Stomach (tissue), 4 donors: Measurements from ENCODE around the gene SMIM30.

ENCODE experiments used
- EP300 ChIP-seq: sonication (generic); formaldehyde crosslinking; IDR thresholded peaks from one replicate; pipeline ENCODE4 v1.6.1; 2017; ENCODE audit warnings: antibody characterized with exemption
- POLR2A ChIP-seq, 4 donors: fragments of 450-650 bp; IDR thresholded peaks; one replicate each; pipeline ENCODE4 v1.6.1; 2016; ENCODE audit warnings: antibody characterized with exemption in 4 of 4, control low read depth in 2 of 4, mild to moderate bottlenecking in 1 of 4, moderate library complexity in 1 of 4
- TF ChIP-seq, protein P1 (sequence below), 7 experiments: fragments of 450-650 bp in 4 of 7; fragments of 200-600 bp in 3 of 7; sonication (generic) in 3 of 7; IDR thresholded peaks; one replicate each; pipeline ENCODE4 v1.5.1; 2016 to 2019; ENCODE audit warnings: antibody characterized with exemption in 7 of 7, control low read depth in 2 of 7, mild to moderate bottlenecking in 1 of 7

DNA sequence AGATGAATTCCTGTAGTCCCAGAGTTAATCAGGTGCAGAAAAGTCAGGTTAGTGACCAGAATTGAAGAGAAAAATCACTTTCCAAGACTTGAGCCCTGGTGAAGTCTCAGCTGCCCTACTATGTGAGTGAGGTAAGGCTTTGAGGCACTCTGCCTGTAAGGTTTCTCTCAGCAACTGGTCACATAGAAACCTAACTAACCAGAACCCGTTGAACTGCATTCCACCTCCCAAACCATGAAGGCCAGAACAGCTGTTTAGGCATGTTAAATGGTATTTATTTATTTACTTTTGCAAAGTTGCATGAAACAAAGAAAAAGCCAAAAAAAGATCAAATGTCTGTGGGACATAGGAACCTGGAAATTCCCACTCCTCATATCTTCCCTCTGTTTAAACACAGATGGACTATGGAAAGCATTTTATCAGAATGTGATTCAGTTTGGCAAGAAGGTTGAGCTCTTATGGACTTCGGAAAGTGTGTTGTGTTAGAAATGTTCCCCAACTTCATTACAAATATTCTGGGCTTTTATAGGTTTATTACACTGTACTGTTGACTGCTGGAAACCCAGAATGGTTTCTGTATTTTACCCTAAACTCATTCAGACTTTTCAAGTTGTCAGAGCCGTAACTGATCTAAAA lies 19.0 kb downstream of the SMIM30 start:
- TF ChIP-seq POLR2A (IDR thresholded peaks at IDR 0.05) (no peak), EP300 (no peak)
- TF ChIP-seq, protein P1, sequence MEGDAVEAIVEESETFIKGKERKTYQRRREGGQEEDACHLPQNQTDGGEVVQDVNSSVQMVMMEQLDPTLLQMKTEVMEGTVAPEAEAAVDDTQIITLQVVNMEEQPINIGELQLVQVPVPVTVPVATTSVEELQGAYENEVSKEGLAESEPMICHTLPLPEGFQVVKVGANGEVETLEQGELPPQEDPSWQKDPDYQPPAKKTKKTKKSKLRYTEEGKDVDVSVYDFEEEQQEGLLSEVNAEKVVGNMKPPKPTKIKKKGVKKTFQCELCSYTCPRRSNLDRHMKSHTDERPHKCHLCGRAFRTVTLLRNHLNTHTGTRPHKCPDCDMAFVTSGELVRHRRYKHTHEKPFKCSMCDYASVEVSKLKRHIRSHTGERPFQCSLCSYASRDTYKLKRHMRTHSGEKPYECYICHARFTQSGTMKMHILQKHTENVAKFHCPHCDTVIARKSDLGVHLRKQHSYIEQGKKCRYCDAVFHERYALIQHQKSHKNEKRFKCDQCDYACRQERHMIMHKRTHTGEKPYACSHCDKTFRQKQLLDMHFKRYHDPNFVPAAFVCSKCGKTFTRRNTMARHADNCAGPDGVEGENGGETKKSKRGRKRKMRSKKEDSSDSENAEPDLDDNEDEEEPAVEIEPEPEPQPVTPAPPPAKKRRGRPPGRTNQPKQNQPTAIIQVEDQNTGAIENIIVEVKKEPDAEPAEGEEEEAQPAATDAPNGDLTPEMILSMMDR (IDR thresholded peaks at IDR 0.05), result no peak
